Tibial nerve (tissue), 4 donors: ENCODE results near the gene NTF3.

Experiments used
- CTCF ChIP-seq, 5 experiments: fragments of 200-600 bp in 3 of 5; fragments of 450-650 bp in 2 of 5; sonication (generic) in 3 of 5; IDR thresholded peaks; one replicate each; pipeline ENCODE4 v1.5.1; 2016 to 2019; ENCODE audit warnings: antibody characterized with exemption in 5 of 5, mild to moderate bottlenecking in 3 of 5, moderate library complexity in 2 of 5
- EP300 ChIP-seq, 2 donors: sonication (generic); formaldehyde crosslinking; IDR thresholded peaks; one replicate each; pipeline ENCODE4 v1.6.1; 2017; ENCODE audit warnings: antibody characterized with exemption in 2 of 2, mild to moderate bottlenecking in 1 of 2
- POLR2A ChIP-seq, 2 donors: fragments of 450-650 bp; IDR thresholded peaks; one replicate each; pipeline ENCODE4 v1.6.1; 2017; ENCODE audit warnings: antibody characterized with exemption in 2 of 2, mild to moderate bottlenecking in 2 of 2, moderate library complexity in 2 of 2

- no peak for TF ChIP-seq CTCF (IDR thresholded peaks at IDR 0.05)
- no peak for TF ChIP-seq EP300 (IDR thresholded peaks at IDR 0.05)
- TF ChIP-seq POLR2A (IDR thresholded peaks at IDR 0.05): no peak
These were observed 62.4 kb downstream of the NTF3 start for GRCh38 chr12:5494343-5494742.
